Measurements from ENCODE around the gene KIF3A. TPM values are rescaled to one million over a fixed set of nuclear protein-coding genes. Genes with fewer than 3 reads are reported as not detected.

KIF3A gene
- total and polyA plus RNA-seq, 2 experiments from 2014 or later = 11.2 to 19.7 TPM

- Histone ChIP-seq H3K27ac (ENCODE audit: low read depth) (no peak overlapping the region), H3K36me3 (ENCODE audit: insufficient read depth) (no peaks in the 10 kb centered on the region), H4K20me1 (replicated peaks; ENCODE audit: insufficient read depth) (no peaks in the 10 kb centered on the region), H3K4me1 (ENCODE audit: insufficient read depth) (no peaks in the 10 kb centered on the region), H3K79me2 (replicated peaks; ENCODE audit: insufficient read depth) (no peaks in the 10 kb centered on the region), H3K4me2 (no peak overlapping the region), H3K4me3 (no peak overlapping the region), H3K9me2 (ENCODE audit: insufficient read depth) (no peaks in the 10 kb centered on the region), H3F3A (replicated peaks; ENCODE audit: low read depth) (no peaks in the 10 kb centered on the region), H2AFZ (no peak overlapping the region), H3K27me3 (ENCODE audit: insufficient read depth) (no peaks in the 10 kb centered on the region)
- TF ChIP-seq, protein P1, sequence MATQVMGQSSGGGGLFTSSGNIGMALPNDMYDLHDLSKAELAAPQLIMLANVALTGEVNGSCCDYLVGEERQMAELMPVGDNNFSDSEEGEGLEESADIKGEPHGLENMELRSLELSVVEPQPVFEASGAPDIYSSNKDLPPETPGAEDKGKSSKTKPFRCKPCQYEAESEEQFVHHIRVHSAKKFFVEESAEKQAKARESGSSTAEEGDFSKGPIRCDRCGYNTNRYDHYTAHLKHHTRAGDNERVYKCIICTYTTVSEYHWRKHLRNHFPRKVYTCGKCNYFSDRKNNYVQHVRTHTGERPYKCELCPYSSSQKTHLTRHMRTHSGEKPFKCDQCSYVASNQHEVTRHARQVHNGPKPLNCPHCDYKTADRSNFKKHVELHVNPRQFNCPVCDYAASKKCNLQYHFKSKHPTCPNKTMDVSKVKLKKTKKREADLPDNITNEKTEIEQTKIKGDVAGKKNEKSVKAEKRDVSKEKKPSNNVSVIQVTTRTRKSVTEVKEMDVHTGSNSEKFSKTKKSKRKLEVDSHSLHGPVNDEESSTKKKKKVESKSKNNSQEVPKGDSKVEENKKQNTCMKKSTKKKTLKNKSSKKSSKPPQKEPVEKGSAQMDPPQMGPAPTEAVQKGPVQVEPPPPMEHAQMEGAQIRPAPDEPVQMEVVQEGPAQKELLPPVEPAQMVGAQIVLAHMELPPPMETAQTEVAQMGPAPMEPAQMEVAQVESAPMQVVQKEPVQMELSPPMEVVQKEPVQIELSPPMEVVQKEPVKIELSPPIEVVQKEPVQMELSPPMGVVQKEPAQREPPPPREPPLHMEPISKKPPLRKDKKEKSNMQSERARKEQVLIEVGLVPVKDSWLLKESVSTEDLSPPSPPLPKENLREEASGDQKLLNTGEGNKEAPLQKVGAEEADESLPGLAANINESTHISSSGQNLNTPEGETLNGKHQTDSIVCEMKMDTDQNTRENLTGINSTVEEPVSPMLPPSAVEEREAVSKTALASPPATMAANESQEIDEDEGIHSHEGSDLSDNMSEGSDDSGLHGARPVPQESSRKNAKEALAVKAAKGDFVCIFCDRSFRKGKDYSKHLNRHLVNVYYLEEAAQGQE (IDR thresholded peaks at IDR 0.05; ENCODE audit: unreplicated experiment) = no peak
- TF ChIP-seq POLR2AphosphoS5 (IDR thresholded peaks at IDR 0.05; ENCODE audit: low read depth) = no peak
- no peak for TF ChIP-seq STAT1 (IDR thresholded peaks at IDR 0.05; ENCODE audit: unreplicated experiment)
- TF ChIP-seq ZNF114 (CRISPR knock-in tag; IDR thresholded peaks at IDR 0.05) = no peak
- no peak for TF ChIP-seq EZH2 (IDR thresholded peaks at IDR 0.05; ENCODE audit: low read depth, unreplicated experiment)
- TF ChIP-seq, protein P2, sequence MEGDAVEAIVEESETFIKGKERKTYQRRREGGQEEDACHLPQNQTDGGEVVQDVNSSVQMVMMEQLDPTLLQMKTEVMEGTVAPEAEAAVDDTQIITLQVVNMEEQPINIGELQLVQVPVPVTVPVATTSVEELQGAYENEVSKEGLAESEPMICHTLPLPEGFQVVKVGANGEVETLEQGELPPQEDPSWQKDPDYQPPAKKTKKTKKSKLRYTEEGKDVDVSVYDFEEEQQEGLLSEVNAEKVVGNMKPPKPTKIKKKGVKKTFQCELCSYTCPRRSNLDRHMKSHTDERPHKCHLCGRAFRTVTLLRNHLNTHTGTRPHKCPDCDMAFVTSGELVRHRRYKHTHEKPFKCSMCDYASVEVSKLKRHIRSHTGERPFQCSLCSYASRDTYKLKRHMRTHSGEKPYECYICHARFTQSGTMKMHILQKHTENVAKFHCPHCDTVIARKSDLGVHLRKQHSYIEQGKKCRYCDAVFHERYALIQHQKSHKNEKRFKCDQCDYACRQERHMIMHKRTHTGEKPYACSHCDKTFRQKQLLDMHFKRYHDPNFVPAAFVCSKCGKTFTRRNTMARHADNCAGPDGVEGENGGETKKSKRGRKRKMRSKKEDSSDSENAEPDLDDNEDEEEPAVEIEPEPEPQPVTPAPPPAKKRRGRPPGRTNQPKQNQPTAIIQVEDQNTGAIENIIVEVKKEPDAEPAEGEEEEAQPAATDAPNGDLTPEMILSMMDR (conservative IDR thresholded peaks at IDR 0.05; ENCODE audit: low read depth in 2 of 2) = no peak
- no peak for TF ChIP-seq JUNB (IDR thresholded peaks at IDR 0.05; ENCODE audit: unreplicated experiment)
- TF ChIP-seq ZNF331 (CRISPR knock-in tag; IDR thresholded peaks at IDR 0.05; ENCODE audit: low read depth) = no peak
- TF ChIP-seq, protein P3, sequence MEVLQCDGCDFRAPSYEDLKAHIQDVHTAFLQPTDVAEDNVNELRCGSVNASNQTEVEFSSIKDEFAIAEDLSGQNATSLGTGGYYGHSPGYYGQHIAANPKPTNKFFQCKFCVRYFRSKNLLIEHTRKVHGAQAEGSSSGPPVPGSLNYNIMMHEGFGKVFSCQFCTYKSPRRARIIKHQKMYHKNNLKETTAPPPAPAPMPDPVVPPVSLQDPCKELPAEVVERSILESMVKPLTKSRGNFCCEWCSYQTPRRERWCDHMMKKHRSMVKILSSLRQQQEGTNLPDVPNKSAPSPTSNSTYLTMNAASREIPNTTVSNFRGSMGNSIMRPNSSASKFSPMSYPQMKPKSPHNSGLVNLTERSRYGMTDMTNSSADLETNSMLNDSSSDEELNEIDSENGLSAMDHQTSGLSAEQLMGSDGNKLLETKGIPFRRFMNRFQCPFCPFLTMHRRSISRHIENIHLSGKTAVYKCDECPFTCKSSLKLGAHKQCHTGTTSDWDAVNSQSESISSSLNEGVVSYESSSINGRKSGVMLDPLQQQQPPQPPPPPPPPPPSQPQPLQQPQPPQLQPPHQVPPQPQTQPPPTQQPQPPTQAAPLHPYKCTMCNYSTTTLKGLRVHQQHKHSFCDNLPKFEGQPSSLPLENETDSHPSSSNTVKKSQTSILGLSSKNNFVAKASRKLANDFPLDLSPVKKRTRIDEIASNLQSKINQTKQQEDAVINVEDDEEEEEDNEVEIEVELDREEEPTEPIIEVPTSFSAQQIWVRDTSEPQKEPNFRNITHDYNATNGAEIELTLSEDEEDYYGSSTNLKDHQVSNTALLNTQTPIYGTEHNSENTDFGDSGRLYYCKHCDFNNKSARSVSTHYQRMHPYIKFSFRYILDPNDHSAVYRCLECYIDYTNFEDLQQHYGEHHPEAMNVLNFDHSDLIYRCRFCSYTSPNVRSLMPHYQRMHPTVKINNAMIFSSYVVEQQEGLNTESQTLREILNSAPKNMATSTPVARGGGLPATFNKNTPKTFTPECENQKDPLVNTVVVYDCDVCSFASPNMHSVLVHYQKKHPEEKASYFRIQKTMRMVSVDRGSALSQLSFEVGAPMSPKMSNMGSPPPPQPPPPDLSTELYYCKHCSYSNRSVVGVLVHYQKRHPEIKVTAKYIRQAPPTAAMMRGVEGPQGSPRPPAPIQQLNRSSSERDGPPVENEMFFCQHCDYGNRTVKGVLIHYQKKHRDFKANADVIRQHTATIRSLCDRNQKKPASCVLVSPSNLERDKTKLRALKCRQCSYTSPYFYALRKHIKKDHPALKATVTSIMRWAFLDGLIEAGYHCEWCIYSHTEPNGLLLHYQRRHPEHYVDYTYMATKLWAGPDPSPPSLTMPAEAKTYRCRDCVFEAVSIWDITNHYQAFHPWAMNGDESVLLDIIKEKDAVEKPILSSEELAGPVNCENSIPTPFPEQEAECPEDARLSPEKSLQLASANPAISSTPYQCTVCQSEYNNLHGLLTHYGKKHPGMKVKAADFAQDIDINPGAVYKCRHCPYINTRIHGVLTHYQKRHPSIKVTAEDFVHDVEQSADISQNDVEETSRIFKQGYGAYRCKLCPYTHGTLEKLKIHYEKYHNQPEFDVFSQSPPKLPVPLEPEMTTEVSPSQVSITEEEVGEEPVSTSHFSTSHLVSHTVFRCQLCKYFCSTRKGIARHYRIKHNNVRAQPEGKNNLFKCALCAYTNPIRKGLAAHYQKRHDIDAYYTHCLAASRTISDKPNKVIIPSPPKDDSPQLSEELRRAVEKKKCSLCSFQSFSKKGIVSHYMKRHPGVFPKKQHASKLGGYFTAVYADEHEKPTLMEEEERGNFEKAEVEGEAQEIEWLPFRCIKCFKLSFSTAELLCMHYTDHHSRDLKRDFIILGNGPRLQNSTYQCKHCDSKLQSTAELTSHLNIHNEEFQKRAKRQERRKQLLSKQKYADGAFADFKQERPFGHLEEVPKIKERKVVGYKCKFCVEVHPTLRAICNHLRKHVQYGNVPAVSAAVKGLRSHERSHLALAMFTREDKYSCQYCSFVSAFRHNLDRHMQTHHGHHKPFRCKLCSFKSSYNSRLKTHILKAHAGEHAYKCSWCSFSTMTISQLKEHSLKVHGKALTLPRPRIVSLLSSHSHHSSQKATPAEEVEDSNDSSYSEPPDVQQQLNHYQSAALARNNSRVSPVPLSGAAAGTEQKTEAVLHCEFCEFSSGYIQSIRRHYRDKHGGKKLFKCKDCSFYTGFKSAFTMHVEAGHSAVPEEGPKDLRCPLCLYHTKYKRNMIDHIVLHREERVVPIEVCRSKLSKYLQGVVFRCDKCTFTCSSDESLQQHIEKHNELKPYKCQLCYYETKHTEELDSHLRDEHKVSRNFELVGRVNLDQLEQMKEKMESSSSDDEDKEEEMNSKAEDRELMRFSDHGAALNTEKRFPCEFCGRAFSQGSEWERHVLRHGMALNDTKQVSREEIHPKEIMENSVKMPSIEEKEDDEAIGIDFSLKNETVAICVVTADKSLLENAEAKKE (CRISPR knock-in tag; IDR thresholded peaks at IDR 0.05) = no peak
- Mint-ChIP-seq H3K36me3 (ENCODE audit: low read depth) (no peaks in the 10 kb centered on the region), H3K9me3 (no peaks in the 10 kb centered on the region), H3K27ac (no peak overlapping the region), H3K4me1 (no peaks in the 10 kb centered on the region), H3K4me3 (no peak overlapping the region), H3K27me3 (ENCODE audit: insufficient read depth, low read depth, poor library complexity) (peaks cover 3% of the 10 kb centered on the region)
- ATAC-seq (no peak), DNase-seq (ENCODE audit: low spot score) (no peak)
Observed at GRCh38 chr5:132729896-132730295, 7.5 kb downstream of the KIF3A start.
